Esophagus (tissue), 2 donors: ENCODE results near the gene ARIH1. TPM values are rescaled to one million over a fixed set of nuclear protein-coding genes. Genes with fewer than 3 reads are reported as not detected.
"Not testable (repeated sequence)": the region's sequence is repeated elsewhere in the genome, so short reads cannot be mapped to it uniquely, and the experiment has no call there.

Experiments used
- H3K27ac ChIP-seq, 2 donors: one replicate each; pipeline ENCODE4 v1.5.1; 2013; ENCODE audit warnings: low read depth in 2 of 2, mild to moderate bottlenecking in 2 of 2, inconsistent platforms in 1 of 2, low read length in 1 of 2, moderate library complexity in 1 of 2
- H3K27me3 ChIP-seq, 2 donors: one replicate each; pipeline ENCODE4 v1.6.1; 2013; ENCODE audit warnings: low read length in 2 of 2, control low read depth in 1 of 2, mild to moderate bottlenecking in 1 of 2; ENCODE audit not compliant: insufficient read depth in 2 of 2, control insufficient read depth in 1 of 2
- H3K36me3 ChIP-seq, 2 donors: one replicate each; pipeline ENCODE4 v1.6.1; 2013; ENCODE audit warnings: low read length in 1 of 2; ENCODE audit not compliant: control insufficient read depth in 2 of 2, insufficient read depth in 2 of 2
- H3K4me1 ChIP-seq, 2 donors: one replicate each; pipeline ENCODE4 v1.6.1; 2013; ENCODE audit warnings: low read length in 1 of 2; ENCODE audit not compliant: control insufficient read depth in 2 of 2, insufficient read depth in 2 of 2
- H3K4me3 ChIP-seq, 2 donors: one replicate each; pipeline ENCODE4 v1.5.1; 2013; ENCODE audit warnings: low read length in 2 of 2, mild to moderate bottlenecking in 2 of 2, low read depth in 1 of 2, moderate library complexity in 1 of 2
- H3K9me3 ChIP-seq, 2 donors: one replicate each; pipeline ENCODE4 v1.6.1; 2013; ENCODE audit warnings: mild to moderate bottlenecking in 2 of 2, low read depth in 1 of 2, low read length in 1 of 2, moderate library complexity in 1 of 2; ENCODE audit not compliant: control insufficient read depth in 2 of 2, insufficient read depth in 1 of 2
- WGBS, 2 donors: extraction: QIAGEN DNeasy Blood & Tissue Kit; methylation state at CpG; one replicate each; pipeline ENCODE4 v1.1.7; 2013; 5-methylcytosine and 5-hydroxymethylcytosine counted together
- polyA plus RNA-seq, 2 donors: library from polyadenylated mRNA; stranded (reverse); fragments of 200-250 nt; gene quantifications; one replicate each; pipeline ENCODE4 v1.2.3, GENCODE V29; 2013
- donor health status: healthy with polysubstance abuse.
- donor health status: Bipolar disorder and iron deficiency.

ARIH1 gene
- polyA plus RNA-seq, 2 donors, result 17.5 to 17.6 TPM

- no peaks in the 10 kb centered on the region for H3K4me1 ChIP-seq
- H3K4me3 ChIP-seq, result no peak overlapping the region
- no peaks in the 10 kb centered on the region for H3K9me3 ChIP-seq
- H3K27ac ChIP-seq, result no peak overlapping the region
- WGBS, 2 donors, result 83 to 88% methylated on average over 8 of the region's 8 CpGs
- no peaks in the 10 kb centered on the region for H3K27me3 ChIP-seq
- H3K36me3 ChIP-seq, result no peaks in the 10 kb centered on the region
These were observed 135.7 kb downstream of the ARIH1 start for GRCh38 chr15:72609862-72610261.

GRCh38 chr15:72612324-72612723 lies 138.2 kb downstream of the ARIH1 start:
- not testable (repeated sequence) for H3K27ac ChIP-seq, H3K27me3 ChIP-seq, H3K9me3 ChIP-seq, H3K4me3 ChIP-seq, H3K4me1 ChIP-seq, H3K36me3 ChIP-seq
- 91 to 92% methylated on average over 3 of the region's 3 CpGs for WGBS, 2 donors

GRCh38 chr15:72614810-72615532 lies 140.8 kb downstream of the ARIH1 start:
- H3K4me3 ChIP-seq, result no peak overlapping the region
- 85 to 98% methylated on average over 3 of the region's 3 CpGs for WGBS, 2 donors
- no peak overlapping the region for H3K27ac ChIP-seq
- no peaks in the 10 kb centered on the region for H3K9me3 ChIP-seq
- no peaks in the 10 kb centered on the region for H3K36me3 ChIP-seq
- no peaks in the 10 kb centered on the region for H3K27me3 ChIP-seq
- no peaks in the 10 kb centered on the region for H3K4me1 ChIP-seq

GRCh38 chr15:72615533-72616233 lies 141.6 kb downstream of the ARIH1 start:
- WGBS, 2 donors, result 41 to 47% methylated on average over 6 to 7 of the region's 7 CpGs

GRCh38 chr15:72616491-72617210 lies 142.5 kb downstream of the ARIH1 start:
- Histone ChIP-seq H3K4me3 (no peak overlapping the region), H3K4me1 (no peaks in the 10 kb centered on the region), H3K9me3 (no peaks in the 10 kb centered on the region), H3K27ac (no peak overlapping the region), H3K36me3 (no peaks in the 10 kb centered on the region), H3K27me3 (no peaks in the 10 kb centered on the region)
- 89 to 90% methylated on average over 10 of the region's 10 CpGs for WGBS, 2 donors

More at GRCh38 chr15:72615533-72616233, 141.6 kb downstream of the ARIH1 start:
- H3K27ac ChIP-seq, H3K36me3 ChIP-seq, H3K4me3 ChIP-seq, H3K9me3 ChIP-seq, H3K4me1 ChIP-seq, H3K27me3 ChIP-seq: not testable (repeated sequence)

- not testable (repeated sequence) for H3K9me3 ChIP-seq, H3K27ac ChIP-seq, H3K27me3 ChIP-seq, H3K4me1 ChIP-seq, H3K36me3 ChIP-seq, H3K4me3 ChIP-seq
- WGBS, 2 donors, result 91 to 96% methylated on average over 4 of the region's 4 CpGs
These were observed 149.7 kb downstream of the ARIH1 start for GRCh38 chr15:72623854-72624253.

- not testable (repeated sequence) for H3K4me1 ChIP-seq, H3K27me3 ChIP-seq, H3K9me3 ChIP-seq, H3K27ac ChIP-seq, H3K4me3 ChIP-seq, H3K36me3 ChIP-seq
- 71 to 78% methylated on average over 3 of the region's 3 CpGs for WGBS, 2 donors
These were observed 152.0 kb downstream of the ARIH1 start for GRCh38 chr15:72626153-72626552.

GRCh38 chr15:72628249-72629067 lies 154.3 kb downstream of the ARIH1 start:
- not testable (repeated sequence) for H3K27ac ChIP-seq, H3K27me3 ChIP-seq, H3K9me3 ChIP-seq, H3K4me3 ChIP-seq, H3K4me1 ChIP-seq, H3K36me3 ChIP-seq
- WGBS, 2 donors, result 88 to 92% methylated on average over 11 of the region's 11 CpGs

- H3K27me3 ChIP-seq, H3K4me3 ChIP-seq, H3K27ac ChIP-seq, H3K4me1 ChIP-seq, H3K36me3 ChIP-seq, H3K9me3 ChIP-seq: not testable (repeated sequence)
- WGBS, 2 donors, result 74 to 76% methylated on average over 7 of the region's 7 CpGs
These were observed 155.0 kb downstream of the ARIH1 start for GRCh38 chr15:72629068-72629570.
